Adrenal gland (tissue), 5 donors: ENCODE results near the gene OR6A2.

Experiments used
- CTCF ChIP-seq, 6 experiments: fragments of 450-650 bp in 4 of 6; fragments of 200-600 bp in 2 of 6; sonication (generic) in 1 of 6; IDR thresholded peaks; 1 replicate in 5 of 6; 2 replicates in 1 of 6; pipeline versions ENCODE4 v1.5.1 to v1.8.0; 2016 to 2021; ENCODE audit warnings: antibody characterized with exemption in 6 of 6, mild to moderate bottlenecking in 2 of 6, moderate library complexity in 1 of 6
- POLR2A ChIP-seq, 2 donors: fragments of 450-650 bp; IDR thresholded peaks; one replicate each; pipeline ENCODE4 v1.6.1; 2017; ENCODE audit warnings: antibody characterized with exemption in 2 of 2, mild to moderate bottlenecking in 2 of 2, moderate library complexity in 1 of 2
- donor health status: DM: no; HTN: no; CAD: no.

DNA sequence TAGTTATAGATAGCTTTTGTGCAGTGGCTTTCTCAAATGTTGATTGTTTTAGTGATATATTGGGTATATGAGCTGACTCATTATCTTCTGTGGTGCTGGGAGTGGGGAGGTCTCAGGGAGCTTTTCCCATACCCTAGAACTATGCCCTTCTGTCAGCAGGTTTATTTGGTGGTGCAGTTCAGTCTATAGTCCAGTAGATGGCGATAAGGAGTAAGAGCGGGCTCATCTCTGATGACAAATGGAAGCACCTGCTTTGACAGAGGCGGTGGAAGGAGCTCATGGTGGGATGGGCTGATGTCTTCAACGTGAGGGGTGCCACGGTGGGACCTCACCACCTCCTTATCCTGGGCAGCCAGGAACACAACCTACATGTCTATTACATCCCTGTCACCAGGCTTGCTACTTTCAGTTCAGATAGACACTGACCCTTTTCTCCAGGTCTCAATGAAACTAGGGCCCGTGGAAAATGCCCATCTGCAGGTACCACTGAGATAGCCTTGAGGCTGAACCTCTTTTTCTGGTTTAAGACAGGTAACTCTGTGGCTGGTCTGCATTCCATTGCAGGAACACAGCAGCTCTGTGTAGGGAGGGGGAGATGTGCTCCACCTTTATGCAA is 13.0 kb upstream of the OR6A2 start:
- peak; percentile 58 to 93 (median 62) for TF ChIP-seq CTCF (IDR thresholded peaks at IDR 0.05)
- TF ChIP-seq POLR2A (IDR thresholded peaks at IDR 0.05), result no peak
